HG02642 (cell line): ENCODE measurements around the gene FAM210A.

Experiments
- ATAC-seq: cut with Tn5 transposase; IDR thresholded peaks from one replicate; pipeline ENCODE4 v1.9.1; 2021; ENCODE audit warnings: mild to moderate bottlenecking; ENCODE audit not compliant: unreplicated experiment, poor library complexity

FAM210A gene

DNA sequence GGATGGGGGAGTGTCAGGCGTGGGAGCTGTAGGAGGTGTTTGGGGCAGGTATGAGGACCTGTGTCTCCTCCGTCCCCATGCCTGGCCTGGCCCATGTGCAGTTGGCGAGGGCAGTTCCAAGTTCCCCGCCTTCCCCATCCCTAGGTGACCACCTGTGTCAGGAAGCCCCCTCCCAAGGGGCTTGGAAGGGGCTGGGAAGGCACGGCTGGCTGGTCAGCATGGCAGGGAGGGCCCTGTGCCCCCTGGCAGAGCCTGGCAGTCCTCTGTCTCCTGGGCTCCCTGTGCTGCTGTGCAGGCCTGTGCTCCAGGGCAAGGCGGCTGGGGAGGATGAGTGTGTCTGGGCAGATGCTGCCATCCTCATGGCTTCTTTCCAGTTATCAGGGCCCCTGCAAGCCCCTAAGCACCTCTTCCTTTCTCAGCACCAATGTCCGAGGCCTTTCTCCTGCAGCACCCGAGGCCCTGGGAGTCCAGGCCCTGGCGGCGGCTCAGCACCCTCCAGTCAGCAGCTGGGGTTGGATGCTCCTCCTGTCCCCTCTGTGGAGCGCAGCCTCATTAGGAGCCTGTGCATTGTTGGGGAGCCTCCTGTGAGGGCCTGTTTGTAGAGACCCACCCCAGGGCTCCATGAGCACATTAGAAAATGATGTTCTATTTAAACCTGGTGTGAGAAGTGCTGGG lies 101.7 kb downstream of the FAM210A start:
- no peak for ATAC-seq

DNA sequence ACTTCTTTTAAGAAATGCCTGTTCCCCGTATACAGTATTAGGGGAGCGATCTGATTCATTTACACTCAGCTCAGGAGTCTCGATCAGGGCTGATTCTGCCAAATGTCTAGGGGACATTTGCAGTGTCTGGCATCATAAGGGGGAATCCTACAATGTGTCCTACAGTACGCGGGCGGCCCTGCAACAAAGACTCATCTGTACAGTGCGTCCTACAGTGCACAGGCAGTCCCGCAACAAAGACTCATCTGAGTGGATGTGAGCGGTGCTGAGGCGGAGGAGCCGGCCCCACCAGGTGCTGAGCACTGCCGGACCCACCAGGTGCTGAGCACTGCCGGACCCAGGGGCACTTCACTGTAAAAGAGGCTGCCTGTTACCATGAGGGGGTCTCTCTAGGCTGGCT lies 102.5 kb downstream of the FAM210A start:
- no peak for ATAC-seq

DNA sequence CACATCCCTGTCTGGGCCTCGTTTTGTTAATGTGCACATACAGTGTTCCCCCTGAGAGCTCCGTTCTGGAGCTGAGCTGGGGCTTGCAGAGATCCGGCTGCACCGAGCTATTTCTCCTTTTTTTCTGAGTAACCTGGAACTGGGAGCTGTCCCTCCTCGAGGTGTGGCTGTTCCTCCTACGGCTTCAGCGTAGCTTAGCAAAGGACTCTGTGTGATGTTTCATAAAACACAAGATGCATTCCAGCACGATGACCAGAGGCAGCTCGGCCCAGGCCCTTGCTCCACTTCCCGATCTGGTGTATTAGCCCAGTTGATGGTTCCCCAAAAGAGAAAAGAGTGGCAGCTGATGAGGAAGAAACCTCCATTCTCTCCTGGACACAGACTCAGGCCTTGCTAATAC lies 103.0 kb downstream of the FAM210A start:
- ATAC-seq, result no peak

DNA sequence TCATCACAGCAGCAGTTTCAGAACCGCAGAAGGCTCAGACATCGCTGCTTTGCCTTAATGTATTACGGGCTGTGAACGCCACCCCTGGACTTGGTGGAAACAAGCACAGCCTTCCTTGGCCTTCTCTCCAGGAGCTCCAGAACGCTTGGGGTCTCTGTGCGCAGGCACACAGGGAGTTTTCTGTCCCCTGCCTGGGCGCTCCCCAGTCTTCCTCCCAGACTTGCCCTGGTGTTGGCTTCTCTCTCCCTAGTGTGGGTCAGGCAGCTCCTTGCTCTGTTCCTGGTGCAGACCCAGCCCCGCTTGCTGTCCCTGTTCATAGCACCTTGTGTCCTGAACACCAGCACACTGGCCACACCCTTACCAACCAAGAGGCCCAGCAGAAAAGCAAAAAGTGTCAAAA lies 103.6 kb downstream of the FAM210A start:
- ATAC-seq, result no peak

DNA sequence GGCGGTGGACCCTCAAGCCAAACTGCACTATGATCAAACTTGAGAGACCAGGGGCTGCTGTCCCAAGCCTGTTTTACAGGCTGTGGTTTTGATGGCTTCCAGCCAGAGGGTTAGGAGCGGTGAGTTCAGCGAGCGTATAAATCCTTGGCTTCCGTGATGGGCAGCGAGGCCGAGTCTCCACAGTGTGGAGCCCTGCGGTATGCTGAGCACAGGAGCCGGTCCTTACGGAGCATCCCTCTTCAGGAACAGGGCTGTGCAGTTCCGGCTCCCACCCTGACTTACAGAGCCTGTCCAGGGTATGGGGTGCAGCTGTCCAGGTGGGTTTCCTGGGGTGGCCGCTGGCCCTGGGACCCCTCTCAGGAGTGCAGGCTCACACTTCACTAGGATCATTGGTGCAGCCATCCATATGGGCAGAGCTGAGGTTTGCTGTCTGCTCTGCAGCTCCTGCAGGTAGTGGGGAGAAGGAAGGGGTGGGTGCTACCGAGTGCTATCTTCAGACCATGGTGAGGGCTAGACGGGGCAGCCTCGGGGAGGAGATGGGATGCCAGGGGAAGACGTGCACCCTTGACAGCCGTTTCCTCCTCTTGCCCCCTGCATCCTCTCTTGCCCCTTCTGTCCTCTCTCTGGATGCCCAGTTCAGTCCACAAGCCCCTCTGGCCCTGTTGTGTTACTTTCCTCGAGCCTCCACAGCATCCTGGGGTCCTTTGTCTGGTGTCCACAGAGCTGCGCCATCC lies 104.3 kb downstream of the FAM210A start:
- ATAC-seq, result no peak

DNA sequence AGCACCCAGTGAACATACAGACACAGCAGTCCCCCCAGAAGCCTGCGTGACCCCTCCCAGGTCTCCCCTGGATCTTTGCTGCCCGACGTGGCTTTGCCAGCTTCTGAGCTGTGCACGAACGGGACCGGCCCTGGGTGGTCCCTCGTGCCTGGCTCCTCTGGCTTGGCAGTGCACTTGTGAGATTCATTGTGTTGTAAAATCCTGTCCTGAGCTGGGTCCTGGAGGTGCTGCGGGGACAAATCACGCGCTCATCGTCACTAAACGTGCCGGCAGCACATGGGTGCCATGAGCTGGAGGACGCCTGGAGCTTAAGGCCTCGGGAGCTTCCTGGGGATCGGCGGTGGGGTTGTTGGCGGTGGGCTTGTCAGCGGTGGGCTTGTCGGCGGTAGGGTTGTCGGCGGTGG lies 104.9 kb downstream of the FAM210A start:
- ATAC-seq, result no peak

DNA sequence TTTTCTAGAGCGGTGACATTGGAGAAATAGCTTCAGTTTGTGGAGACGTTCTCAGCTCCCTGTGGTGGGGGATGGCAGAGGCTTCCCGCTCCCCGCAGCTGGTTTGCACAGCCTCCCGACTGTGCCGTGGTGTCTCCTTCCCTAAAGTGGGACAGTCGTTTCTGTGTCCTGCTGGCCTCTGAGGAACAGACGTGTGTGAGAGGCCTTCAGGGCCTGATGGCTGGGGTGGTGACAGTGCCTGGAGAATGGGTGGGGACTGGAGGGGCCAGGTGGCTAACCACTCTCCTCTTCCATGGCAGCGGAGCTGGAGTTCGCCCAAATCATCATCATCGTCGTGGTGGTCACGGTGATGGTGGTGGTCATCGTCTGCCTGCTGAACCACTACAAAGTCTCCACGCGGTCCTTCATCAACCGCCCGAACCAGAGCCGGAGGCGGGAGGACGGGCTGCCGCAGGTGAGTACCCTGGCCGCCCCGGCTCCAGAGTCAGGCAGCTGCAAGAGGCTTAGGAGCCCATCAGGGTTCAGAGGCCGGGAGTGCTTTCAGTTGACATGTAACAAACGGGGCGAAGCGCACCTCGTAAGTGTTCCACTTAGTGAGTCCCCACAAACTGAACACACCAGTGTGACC lies 105.4 kb downstream of the FAM210A start:
- ATAC-seq, result no peak

DNA sequence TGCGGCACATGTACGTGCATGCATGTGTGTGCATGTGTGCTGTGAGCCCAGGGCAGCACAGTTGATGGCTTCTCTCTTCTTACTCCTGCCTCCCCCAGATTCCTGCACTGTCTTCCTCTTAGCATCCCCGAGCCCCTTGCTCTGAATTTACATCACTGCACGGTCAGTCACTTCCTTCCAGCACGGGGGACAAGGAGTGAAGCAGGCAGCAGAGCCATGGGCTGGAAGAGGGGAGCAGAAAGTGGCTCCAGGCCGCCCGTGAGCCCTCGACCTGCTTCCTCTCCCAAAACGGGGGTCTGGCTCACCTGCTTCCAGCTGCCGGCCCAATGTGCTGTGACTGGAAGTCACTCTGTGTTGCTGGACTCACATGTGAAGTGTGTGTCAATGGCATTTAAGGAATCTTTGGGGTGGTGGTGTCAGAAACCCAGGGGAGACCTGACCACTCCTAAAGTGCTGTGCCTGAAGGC lies 106.1 kb downstream of the FAM210A start:
- ATAC-seq, result no peak

DNA sequence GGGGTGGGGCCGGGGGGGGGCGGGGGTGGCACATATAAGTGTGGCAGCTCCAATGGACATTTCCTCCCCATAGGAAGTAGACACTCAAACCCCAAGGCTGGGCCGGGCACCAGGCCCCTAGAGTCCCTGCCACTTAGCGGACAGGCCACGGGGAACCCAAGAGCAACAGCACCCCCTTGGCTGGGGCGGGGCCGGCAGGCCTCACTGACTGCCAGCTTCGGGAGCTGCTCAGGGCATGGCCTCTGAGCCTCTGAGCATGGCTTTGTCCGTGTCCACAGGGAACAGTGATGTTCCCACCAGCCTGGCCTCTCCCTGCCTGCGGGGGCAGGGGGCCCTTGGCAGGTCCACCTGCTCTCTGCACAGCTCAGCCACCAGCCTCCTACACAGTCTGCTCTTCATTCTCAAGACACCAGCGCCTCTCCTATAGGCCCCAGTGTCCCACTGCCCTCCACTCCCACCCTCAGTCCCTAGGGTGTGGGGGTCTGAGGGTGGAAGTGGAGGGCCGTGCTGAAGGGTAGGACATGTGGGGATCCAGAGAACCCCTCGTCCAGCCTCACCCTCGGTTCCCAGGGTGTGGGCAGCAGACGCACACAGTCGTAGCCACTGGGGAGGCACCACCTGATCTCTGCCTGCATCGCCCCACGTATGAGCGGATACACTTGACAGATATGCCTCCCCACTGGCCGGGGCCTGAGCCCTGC lies 106.7 kb downstream of the FAM210A start:
- no peak for ATAC-seq

DNA sequence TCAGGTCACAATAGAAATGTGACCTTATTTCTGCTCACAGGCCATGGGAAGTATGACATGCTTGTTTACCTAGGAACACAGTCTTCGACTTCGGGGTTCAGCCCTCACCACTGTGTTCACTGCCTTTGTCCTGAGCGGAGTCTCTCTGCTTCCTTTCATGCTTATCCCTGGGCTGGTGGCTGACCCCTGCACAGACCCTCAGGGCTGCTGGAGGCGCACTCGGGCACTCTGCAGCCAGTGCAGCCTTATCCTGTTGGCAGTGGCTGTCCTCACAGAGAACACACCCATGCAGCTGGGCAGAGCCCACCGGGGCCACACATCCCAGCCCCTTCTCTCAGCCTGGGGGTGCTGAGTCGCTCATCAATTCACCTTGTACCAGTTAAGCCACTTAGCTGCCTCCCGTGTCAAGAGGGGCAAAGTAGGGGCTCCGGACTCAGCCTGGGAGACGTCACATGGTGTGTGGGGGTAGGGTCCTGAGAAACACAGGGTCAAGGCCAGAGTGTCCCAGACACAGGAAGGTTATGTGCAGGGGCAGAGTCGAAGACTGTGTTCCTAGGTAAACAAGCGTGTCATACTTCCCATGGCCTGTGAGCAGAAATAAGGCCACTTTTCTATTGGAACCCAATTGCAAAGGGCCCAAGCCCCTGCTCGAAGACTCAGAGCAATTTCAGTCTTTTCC lies 107.5 kb downstream of the FAM210A start:
- ATAC-seq, result no peak

DNA sequence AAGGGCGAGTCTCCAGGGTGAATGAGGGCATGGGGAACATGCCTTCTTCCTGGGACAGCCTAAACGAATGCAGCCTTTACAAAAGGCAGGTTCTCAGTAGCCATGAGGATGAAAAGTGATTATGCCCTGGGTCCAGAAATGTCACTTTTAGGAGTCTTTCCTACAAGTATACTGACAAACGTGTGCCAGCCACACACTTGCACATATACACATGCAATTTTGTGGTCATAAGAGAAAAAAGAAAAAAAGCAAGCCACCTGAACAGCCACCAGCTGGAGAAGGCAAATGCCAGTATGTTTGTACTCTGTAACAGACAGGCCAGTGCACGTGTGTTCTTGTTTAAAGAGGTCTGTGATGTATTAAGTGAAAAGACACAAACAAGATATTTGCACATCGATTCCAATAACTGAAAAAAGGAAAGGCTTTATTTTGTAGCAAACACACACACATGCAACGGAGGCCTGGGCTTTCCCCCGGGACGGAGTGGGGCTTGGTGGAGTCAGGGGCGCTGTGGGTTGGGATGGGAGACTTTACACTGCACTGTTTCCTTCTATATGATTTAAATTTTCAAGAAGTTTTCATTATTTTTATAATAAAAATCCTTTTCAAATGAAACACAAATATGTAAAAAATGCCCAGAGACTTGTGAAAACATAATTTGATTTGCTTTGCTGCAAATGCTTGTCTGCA lies 108.4 kb downstream of the FAM210A start:
- no peak for ATAC-seq

DNA sequence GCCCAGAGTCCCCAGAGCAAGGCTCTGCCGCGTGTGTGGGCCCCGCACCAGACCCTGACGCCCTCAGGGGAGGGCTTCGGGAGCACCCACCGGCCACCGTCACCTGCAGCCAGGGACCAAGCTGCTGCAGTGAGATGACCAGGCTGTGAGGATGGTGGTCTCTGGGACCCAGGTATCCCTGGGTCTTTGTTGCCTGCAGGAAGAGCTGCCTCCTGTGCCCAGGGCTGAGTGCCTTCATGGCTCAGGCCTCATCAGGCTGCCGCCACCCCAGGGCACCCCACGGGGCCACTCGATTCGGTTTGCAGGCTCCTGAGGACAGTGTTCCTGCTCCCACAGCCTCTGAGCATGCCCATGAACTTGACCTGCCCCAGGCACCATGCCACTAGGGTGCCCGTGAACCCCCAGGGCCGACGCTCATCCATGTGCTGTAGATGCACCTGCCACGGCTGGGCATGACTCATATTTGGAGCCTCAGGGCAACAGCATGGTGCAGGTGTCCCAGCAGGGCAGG lies 109.8 kb downstream of the FAM210A start:
- no peak for ATAC-seq

DNA sequence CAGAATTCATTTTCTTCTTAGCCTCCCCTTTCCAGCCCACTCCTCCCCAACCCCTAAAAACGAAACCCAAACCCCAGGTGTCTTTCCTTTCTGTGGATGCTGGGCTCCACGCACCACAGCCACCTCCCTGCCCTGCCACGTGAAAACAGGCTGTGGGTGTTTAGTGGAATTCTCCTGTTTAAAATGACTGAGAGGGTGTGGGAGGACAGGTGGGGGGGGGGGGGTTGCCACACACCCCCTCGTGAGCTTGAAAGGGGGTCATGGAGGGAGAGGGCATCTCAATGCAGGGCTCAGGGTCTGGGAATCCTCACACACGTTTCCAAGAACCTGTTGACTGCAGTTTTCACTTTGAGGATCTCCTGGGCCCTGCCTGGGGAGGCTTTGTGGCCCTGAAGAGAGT lies 110.3 kb downstream of the FAM210A start:
- ATAC-seq, result no peak

DNA sequence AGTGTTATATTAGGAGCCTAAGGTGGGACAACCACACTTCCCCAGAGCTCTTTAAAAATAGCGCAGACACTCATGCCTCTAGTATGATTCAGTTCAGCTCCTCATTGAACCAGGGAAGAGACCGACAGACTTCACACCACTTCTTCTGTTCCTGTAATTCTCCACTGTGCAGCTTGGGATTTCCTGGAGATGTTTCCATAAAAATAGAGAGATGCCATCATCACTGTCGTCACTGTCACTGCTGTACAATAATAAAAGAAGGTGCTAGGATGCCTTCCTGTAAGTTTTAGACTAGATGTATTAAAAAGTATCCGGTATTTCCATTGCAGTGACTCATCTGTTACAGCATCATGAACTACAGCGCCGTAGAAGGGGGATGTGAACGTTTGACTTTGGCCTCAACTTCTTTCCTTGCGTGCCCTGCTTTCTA lies 110.9 kb downstream of the FAM210A start:
- no peak for ATAC-seq

DNA sequence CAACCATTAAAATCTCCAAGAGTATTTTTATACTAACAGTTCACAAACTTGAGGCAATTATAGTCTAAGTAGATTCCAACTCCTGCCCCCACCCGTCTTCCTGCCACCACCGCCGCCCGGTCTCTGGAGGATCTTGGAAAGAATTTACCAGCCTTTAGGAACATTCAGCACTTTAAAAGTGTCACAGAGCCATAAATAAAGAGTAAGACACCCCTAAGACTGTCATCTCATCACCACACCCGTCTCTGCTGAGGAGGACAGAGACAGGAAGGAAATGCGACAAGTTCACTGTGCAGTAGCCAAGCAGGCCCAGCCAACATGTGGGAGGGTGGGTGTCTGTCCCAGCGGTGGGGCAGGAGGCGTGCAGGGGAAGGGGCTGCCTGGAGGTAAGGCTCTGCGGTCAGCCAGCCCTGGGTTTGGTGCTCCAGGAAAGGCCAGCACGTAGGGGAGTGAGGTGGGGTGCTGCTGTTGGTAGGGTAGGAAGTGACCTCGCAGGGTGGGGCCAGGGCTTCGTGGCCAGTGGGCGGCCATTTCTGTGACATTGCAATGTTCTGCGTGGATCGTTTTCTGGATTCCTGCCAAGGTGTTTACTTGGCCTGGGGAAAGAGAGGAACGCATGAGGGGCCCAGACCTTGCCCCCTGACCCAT lies 111.6 kb downstream of the FAM210A start:
- no peak for ATAC-seq

DNA sequence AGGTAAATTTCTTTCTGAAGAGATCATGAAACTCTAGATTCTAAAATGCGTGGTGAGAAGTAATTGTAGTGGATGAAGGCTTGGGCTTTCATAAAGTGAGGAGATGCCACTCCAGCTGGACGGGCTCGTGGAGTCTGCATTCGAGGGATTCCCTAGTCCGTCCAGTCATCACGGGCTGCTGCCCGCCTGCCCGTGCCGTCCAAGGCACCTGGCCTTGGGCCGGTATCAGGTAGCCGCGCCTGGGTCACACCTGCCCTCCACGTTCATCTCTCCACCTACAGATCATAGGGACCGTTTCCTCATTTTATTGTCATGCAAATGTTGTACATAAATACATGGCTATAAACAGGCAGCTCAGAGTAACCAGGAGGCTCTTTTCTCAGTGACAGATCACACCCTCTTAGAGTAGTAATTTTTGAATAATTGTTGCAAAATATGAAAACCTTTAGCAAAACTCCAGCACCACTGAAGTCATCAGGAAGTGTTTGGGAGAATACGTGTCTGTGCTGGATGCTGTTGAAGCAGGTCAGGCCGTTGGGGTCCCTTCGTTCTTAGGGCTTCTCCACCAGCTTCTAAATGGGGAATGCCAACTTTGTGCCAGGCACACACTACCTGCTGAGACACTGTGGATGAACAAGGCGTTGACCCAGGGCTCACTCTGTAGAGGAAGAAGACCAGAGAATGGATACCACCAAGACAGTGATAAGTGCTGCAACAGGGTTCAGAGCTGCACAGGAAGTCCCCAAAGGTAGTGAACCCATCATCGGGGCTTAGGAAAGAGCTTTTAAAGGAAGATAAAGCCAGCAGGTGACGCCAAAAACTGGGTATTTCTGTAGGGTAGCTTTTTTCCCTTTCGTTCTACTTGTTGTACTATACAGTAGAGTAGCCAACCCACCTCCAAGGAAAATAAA lies 112.5 kb downstream of the FAM210A start:
- no peak for ATAC-seq
